Heart right ventricle (tissue), 16 donors: ENCODE data around the gene FAM210B. TPM values are rescaled to one million over a fixed set of nuclear protein-coding genes. Genes with fewer than 3 reads are reported as not detected.
A peak's percentile ranks its signal among the peaks of the same experiment; 100 is the strongest.

Source experiments
- ATAC-seq, 8 donors: fragments of 200-7000 bp; cut with Tn5 transposase; one replicate each; pipeline ENCODE4 v1.9.1; 2020; ENCODE audit warnings: mild to moderate bottlenecking in 8 of 8, moderate library complexity in 8 of 8, moderate number of reproducible peaks in 1 of 8
- DNase-seq, 2 donors: peaks; one replicate each; pipeline ENCODE4 v3.0.0-alpha.2; 2020
- H3K27ac ChIP-seq, 10 donors: fragments of 200-600 bp; sonication (generic) in 2 of 10; one replicate each; pipeline versions ENCODE4 v1.5.0 to v1.8.0; 2020 to 2022; ENCODE audit warnings: mild to moderate bottlenecking in 3 of 10
- H3K27me3 ChIP-seq, 7 donors: fragments of 200-600 bp; one replicate each; pipeline ENCODE4 v1.8.0; 2021 to 2022; ENCODE audit warnings: mild to moderate bottlenecking in 2 of 7
- H3K36me3 ChIP-seq, 9 donors: fragments of 200-600 bp; sonication (generic) in 1 of 9; one replicate each; pipeline versions ENCODE4 v1.5.0 to v1.8.0; 2020 to 2022; ENCODE audit warnings: mild to moderate bottlenecking in 2 of 9
- H3K4me1 ChIP-seq, 9 donors: fragments of 200-600 bp; sonication (generic) in 1 of 9; one replicate each; pipeline versions ENCODE4 v1.5.0 to v1.8.0; 2020 to 2022; ENCODE audit warnings: mild to moderate bottlenecking in 4 of 9
- H3K4me3 ChIP-seq, 10 donors: fragments of 200-600 bp; sonication (generic) in 2 of 10; one replicate each; pipeline versions ENCODE4 v1.5.0 to v1.8.0; 2020 to 2022; ENCODE audit warnings: mild to moderate bottlenecking in 7 of 10, moderate library complexity in 2 of 10
- H3K9me3 ChIP-seq, 11 donors: fragments of 200-600 bp in 10 of 11; sonication (generic) in 2 of 11; one replicate each; pipeline versions ENCODE4 v1.5.0 to v1.8.0; 2013 to 2022; ENCODE audit warnings: mild to moderate bottlenecking in 2 of 11, control low read depth in 1 of 11, moderate library complexity in 1 of 11
- WGBS, 2 donors: extraction: QIAGEN DNeasy Blood & Tissue Kit; methylation state at CpG; one replicate each; pipeline ENCODE4 v1.1.7; 2013; ENCODE audit warnings: inconsistent platforms in 1 of 2; 5-methylcytosine and 5-hydroxymethylcytosine counted together
- intact Hi-C, 10 donors: fragments of 100-400 bp; cut with DNase I; formaldehyde crosslinking; loops; one replicate each; pipeline versions ENCODE4 v1.11.1 to v1.14.2; 2022
- polyA plus RNA-seq, 2 donors: library from polyadenylated mRNA; stranded (reverse); fragments of 200-250 nt; gene quantifications; one replicate each; pipeline ENCODE4 v1.2.3, GENCODE V29; 2013
- total RNA-seq, 10 donors: library from RNA; stranded (reverse); fragmentation: NEBNext Ultra II Directional in 3 of 10; extraction: Animal tissue kit (Norgen Biotek cat#: 25700) in 3 of 10; gene quantifications; one replicate each; pipeline versions ENCODE4 v1.2.1 to v1.2.4, GENCODE V29; 2021 to 2023
- TF ChIP-seq, protein P1 (sequence below), 9 donors: fragments of 200-600 bp; sonication (generic) in 2 of 9; IDR thresholded peaks; one replicate each; pipeline versions ENCODE4 v1.5.0 to v1.8.0; 2021 to 2022; ENCODE audit warnings: antibody characterized with exemption in 9 of 9, mild to moderate bottlenecking in 5 of 9, moderate library complexity in 1 of 9
- donor health status: Arrhythmogenic right ventricular cardiomyopathy.
- donor health status: ischemic (EF 13 %, LVEDD 7.1; RV severe dilation, severe dysfunction).
- donor health status: healthy with polysubstance abuse.
- donor health status: DM: no; HTN: yes; CAD: no.
- donor health status: DM: no; HTN: no; CAD: no.
- donor health status: ischemic (EF 25% LVEDD 6.9; RV normal size, moderate dysfunction).
- donor health status: ischemic (EF 25% LVEDD 5.7; RV mildly dilated, moderate dysfunction).
- donor health status: healthy.
- donor health status: DM: yes; HTN: yes; CAD: no.
- donor health status: Ischemic cardiomyopathy.
- donor health status: ischemic (EF 35%, LVEDD 5.7; RV mildly dilated, moderate dysfunction).
- donor health status: nonischemic (EF 11% LVEDD 7.7; RV severe dilation, severe dysfunction).
- donor health status: DM: yes; HTN: yes; CAD: no.
- donor health status: PGD.
- donor health status: ischemic (EF 29% LVEDD 5.4; RV normal size, mild dysfunction).
- donor health status: nonischemic (EF 23%, LVEDD 6.1; RV moderate dilation, normal function).

FAM210B gene
- total and polyA plus RNA-seq, 12 donors: 27.1 to 85.2 (median 56.3) TPM

DNA sequence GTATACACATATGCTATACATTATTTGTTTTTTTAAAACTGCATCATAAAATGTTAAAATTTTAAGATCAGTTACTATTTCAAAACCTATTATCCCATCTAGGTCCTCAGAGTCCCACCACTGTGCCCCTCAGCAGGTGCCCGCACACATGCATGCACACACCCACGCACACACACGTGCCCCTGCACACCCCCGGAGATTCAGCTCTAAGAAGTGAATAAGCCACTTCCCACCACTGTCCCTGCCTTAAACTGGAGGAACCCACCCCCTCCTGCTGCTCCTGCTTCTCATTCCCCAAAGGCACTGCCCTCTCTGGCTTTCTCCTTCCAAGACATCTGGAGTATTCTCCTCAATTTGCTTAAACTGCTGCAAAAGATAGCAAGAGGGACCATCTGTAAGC lies 5.4 kb upstream of the FAM210B start:
- no peaks in the 10 kb centered on the region for H3K36me3 ChIP-seq
- intact Hi-C loops: no loop called here
- WGBS, 2 donors: 82 to 83% methylated on average over 4 of the region's 4 CpGs

DNA sequence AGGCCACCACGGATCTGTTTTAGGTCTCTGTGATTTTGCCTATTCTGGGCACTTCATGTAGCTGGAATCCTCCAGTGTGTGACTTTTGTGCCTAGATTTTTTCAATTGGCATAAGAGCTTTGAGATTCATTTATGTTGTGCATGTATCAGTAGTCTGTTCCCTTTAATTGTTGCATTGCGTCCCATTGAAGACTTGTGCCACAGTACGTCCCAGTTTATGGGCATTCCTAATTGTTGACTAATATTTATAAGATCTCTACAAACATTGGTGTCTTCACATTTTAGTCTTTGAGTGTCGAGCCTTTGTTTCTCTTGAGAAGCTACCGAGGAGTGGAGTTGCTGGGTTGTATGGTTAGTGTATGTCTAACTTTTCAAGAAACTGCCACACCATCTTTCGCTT lies 704 bp upstream of the FAM210B start:
- Histone ChIP-seq H3K9me3 (no peaks in the 10 kb centered on the region), H3K27me3 (peaks cover 0 to 5% (median 0%) of the 10 kb centered on the region in 7 donors), H3K36me3 (peaks cover 0 to 23% (median 0%) of the 10 kb centered on the region in 9 donors), H3K4me3 (peak overlapping the region in 9 of 10 donors; percentile 21 to 95 (median 89)), H3K4me1 (peaks cover 7 to 41% (median 33%) of the 10 kb centered on the region in 9 donors), H3K27ac (no peak overlapping the region)
- ATAC-seq: no peak
- intact Hi-C loops: loop anchor here in 3 of 10 donors (1.0 to 5.0 kb wide), 3 partner anchors 34 to 35 kb away; partner anchors contain the start of genes AURKA (in 3 of the 3) and CSTF1 (in 3 of the 3)
- WGBS, 2 donors: 72 to 73% methylated on average over 6 of the region's 6 CpGs
- TF ChIP-seq, protein P1, sequence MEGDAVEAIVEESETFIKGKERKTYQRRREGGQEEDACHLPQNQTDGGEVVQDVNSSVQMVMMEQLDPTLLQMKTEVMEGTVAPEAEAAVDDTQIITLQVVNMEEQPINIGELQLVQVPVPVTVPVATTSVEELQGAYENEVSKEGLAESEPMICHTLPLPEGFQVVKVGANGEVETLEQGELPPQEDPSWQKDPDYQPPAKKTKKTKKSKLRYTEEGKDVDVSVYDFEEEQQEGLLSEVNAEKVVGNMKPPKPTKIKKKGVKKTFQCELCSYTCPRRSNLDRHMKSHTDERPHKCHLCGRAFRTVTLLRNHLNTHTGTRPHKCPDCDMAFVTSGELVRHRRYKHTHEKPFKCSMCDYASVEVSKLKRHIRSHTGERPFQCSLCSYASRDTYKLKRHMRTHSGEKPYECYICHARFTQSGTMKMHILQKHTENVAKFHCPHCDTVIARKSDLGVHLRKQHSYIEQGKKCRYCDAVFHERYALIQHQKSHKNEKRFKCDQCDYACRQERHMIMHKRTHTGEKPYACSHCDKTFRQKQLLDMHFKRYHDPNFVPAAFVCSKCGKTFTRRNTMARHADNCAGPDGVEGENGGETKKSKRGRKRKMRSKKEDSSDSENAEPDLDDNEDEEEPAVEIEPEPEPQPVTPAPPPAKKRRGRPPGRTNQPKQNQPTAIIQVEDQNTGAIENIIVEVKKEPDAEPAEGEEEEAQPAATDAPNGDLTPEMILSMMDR (IDR thresholded peaks at IDR 0.05): no peak
- DNase-seq: no peak

More for the DNA sequence above, 5.4 kb upstream of the FAM210B start:
- TF ChIP-seq, protein P1 (IDR thresholded peaks at IDR 0.05): no peak
- no peak overlapping the region for H3K27ac ChIP-seq
- H3K4me1 ChIP-seq: peaks cover 0 to 8% (median 0%) of the 10 kb centered on the region in 9 donors
- peaks cover 0 to 14% (median 1%) of the 10 kb centered on the region in 7 donors for H3K27me3 ChIP-seq
- H3K9me3 ChIP-seq: no peaks in the 10 kb centered on the region
- no peak overlapping the region for H3K4me3 ChIP-seq
- ATAC-seq: no peak
- no peak for DNase-seq

DNA sequence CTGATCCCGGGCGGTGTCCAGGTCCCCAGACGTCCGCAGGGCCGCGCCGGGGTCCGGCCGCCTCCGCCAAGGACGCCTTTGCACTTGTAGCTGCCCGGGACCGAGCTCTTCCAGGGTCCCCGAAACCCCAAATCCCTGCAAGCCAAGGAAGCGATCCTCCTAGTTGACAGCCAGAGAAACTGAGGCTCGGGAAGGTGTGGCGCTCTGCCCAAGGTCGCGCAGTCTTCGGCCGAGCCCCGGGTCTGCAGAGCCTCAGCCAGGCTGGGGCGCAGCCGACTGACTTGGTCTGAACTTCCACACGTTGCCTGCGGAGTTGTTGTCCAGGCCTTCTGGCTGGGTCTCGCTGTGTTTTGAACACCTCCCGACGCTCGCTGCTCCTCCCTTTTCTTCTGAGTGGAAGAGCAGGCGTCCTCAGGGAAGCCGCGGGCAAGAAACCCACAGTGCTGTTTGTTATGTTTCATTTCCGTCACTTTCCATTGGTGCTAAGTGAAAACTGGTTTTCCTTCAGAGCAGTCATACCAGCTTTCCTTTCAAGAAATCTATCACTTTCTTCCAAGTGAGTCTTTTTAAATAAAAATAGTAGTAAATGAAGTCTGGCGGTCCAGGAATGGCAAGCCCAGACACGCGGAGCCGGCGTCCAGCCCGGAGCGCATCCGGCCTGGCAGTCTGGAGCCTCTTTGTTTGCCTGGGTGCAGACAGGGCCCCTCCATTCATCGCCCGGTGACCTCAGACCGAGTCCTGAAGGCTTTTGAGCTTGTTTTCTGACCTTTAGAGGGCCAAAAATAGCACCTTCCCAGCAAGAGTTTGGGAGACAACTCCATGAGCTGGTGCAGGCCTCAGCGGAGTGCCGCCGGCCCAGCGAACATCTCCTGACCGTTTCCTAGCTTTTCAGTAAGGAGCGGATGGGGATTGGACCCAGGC lies 698 bp downstream of the FAM210B start:
- peak; percentile 39 to 61 for DNase-seq
- peak; percentile 41 to 72 (median 60) for ATAC-seq
- intact Hi-C loops: loop anchor here in 3 of 10 donors (2.0 to 5.0 kb wide), 3 partner anchors 33 to 38 kb away; partner anchors contain the start of genes AURKA (in 2 of the 3) and CSTF1 (in 2 of the 3)
- H3K27me3 ChIP-seq: no peaks in the 10 kb centered on the region
- peak overlapping the region; percentile 72 to 97 (median 91) for H3K27ac ChIP-seq
- peak overlapping the region; percentile 72 to 95 (median 90) for H3K4me3 ChIP-seq
- TF ChIP-seq, protein P1 (IDR thresholded peaks at IDR 0.05): no peak
- no peaks in the 10 kb centered on the region for H3K9me3 ChIP-seq
- peaks cover 7 to 50% (median 34%) of the 10 kb centered on the region in 9 donors for H3K4me1 ChIP-seq
- H3K36me3 ChIP-seq: peaks cover 0 to 36% (median 0%) of the 10 kb centered on the region in 9 donors
- 2 to 3% methylated on average over 51 of the region's 51 CpGs for WGBS, 2 donors

DNA sequence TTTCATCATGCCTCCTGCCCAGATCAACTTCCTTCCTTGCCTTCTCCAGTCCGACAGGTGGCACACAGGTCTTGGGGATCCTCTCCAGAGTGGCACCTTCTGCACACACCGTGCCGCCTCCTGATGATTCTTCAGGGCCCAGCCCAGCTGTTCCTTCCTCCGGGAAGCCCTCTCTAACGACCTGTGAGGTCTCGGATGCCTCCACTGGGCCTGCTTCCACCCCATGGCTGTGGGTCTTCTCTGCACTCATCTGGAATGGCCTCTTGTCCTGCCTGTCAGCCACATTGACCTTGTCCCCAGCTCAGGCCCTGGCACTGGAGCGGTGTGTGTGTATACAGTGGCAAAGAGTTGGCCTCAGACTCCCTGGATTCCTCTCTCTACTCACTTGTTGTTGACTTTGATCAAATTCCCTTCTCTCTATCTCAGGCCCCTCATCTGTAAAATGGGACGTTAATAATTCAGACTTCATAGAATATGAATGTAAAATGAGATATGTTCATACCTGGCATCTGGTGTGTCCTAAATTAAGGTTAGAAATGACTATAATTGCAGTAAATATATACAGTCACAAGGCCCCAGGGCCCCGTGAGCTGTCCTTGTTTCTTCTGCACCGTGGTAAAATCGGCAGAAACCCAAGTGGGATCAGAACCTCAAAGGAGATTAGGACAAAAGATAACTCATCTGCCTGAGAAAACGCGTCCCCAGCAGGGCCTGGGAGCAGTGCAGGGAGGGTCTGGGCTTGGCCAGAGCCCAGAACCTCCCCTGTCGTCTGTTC lies 1.5 kb downstream of the FAM210B start:
- Histone ChIP-seq H3K4me3 (peak overlapping the region in 9 of 10 donors; percentile 72 to 95 (median 91)), H3K27ac (peak overlapping the region in 9 of 10 donors; percentile 75 to 97 (median 92)), H3K36me3 (peaks cover 0 to 44% (median 4%) of the 10 kb centered on the region in 9 donors), H3K9me3 (no peaks in the 10 kb centered on the region), H3K4me1 (peaks cover 7 to 50% (median 34%) of the 10 kb centered on the region in 9 donors), H3K27me3 (no peaks in the 10 kb centered on the region)
- peak in 6 of 8 donors; percentile 0 to 19 (median 7) for ATAC-seq
- intact Hi-C loops: loop anchor here in 1 of 10 donors (5.0 kb wide), 1 partner anchor 37 kb away; no protein-coding TSS in a partner anchor
- TF ChIP-seq, protein P1 (IDR thresholded peaks at IDR 0.05): no peak
- no peak for DNase-seq
- 57 to 65% methylated on average over 14 of the region's 14 CpGs for WGBS, 2 donors
